GM12878 (cell line): ENCODE results near the gene CPLX1. TPM values are rescaled to one million over a fixed set of nuclear protein-coding genes. Genes with fewer than 3 reads are reported as not detected.

ENCODE experiments used
- ATAC-seq: fragments of 200-7000 bp; cut with Tn5 transposase; 3 replicates; pipeline ENCODE4 v1.9.1; 2020; ENCODE audit warnings: mild to moderate bottlenecking, moderate library complexity
- BruUV-seq: library from RNA; stranded (reverse); fragments of 400-500 nt; replicated peaks from 2 replicates; lab custom pipeline; 2021; lab: Mats Ljungman, UMichigan
- CTCF ChIA-PET: fragments of 300-600 bp; sonication (Branson Sonifier 250); formaldehyde crosslinking; extraction: SDS; loops from one replicate; lab custom pipeline; 2021; ENCODE audit warnings: inconsistent platforms; lab: Yijun Ruan, JAX
- POLR2A ChIA-PET: fragments of 350-600 bp; formaldehyde crosslinking; extraction: SDS; loops from one replicate; lab custom pipeline; 2021; ENCODE audit warnings: inconsistent platforms; lab: Charles Lee
- RAD21 ChIA-PET: fragments of 300-600 bp; sonication (Branson Sonifier 250); formaldehyde crosslinking; loops from one replicate; lab custom pipeline; 2023; ENCODE audit warnings: antibody characterized with exemption; ENCODE audit not compliant: unreplicated experiment; lab: Charles Lee
- SMC1A ChIA-PET: fragments of 300-600 bp; sonication (Branson Sonifier 250); formaldehyde crosslinking; loops from one replicate; lab custom pipeline; 2023; ENCODE audit not compliant: unreplicated experiment, uncharacterized antibody; lab: Charles Lee
- DNase-seq: peaks from one replicate; pipeline ENCODE4 v3.0.0-alpha.2; 2011; ENCODE audit warnings: low read depth, low spot score
- FAIRE-seq: peaks from 3 replicates; lab custom pipeline; 2011; peaks lifted over from hg19 to GRCh38; lab: Jason Lieb, UNC
- H2AFZ ChIP-seq: 2 replicates; pipeline ENCODE4 v1.6.0; 2011; ENCODE audit warnings: low read depth, low read length, control low read depth; ENCODE audit not compliant: control insufficient read depth
- H3K27ac ChIP-seq: 2 replicates; pipeline ENCODE4 v1.5.1; 2011; ENCODE audit warnings: control low read depth; ENCODE audit not compliant: control insufficient read depth, insufficient read depth
- H3K27me3 ChIP-seq, 2 experiments: replicated peaks in 1 of 2; 2 replicates each; pipeline versions ENCODE4 v1.6.0 to v1.6.1; 2011; ENCODE audit warnings: low read length in 1 of 2; ENCODE audit not compliant: control insufficient read depth in 2 of 2, insufficient read depth in 2 of 2
- H3K36me3 ChIP-seq, 2 experiments: 2 replicates each; pipeline ENCODE4 v1.5.1; 2011; ENCODE audit warnings: low read length in 1 of 2; ENCODE audit not compliant: control insufficient read depth in 2 of 2, insufficient read depth in 2 of 2
- H3K4me1 ChIP-seq: 2 replicates; pipeline ENCODE4 v1.6.1; 2011; ENCODE audit warnings: mild to moderate bottlenecking, low read length, moderate library complexity, mixed read lengths; ENCODE audit not compliant: control insufficient read depth, insufficient read depth
- H3K4me2 ChIP-seq: 2 replicates; pipeline ENCODE4 v1.6.0; 2011; ENCODE audit warnings: control low read depth; ENCODE audit not compliant: control insufficient read depth, insufficient read depth
- H3K4me3 ChIP-seq: fragments of 200-600 bp; sonication (generic); 2 replicates; pipeline ENCODE4 v1.5.1; 2016
- H3K79me2 ChIP-seq: 2 replicates; pipeline ENCODE4 v1.6.0; 2011; ENCODE audit warnings: low read length; ENCODE audit not compliant: control insufficient read depth, insufficient read depth
- H3K9ac ChIP-seq: 2 replicates; pipeline ENCODE4 v1.8.0; 2011; ENCODE audit warnings: low read length, control low read depth, mixed read lengths; ENCODE audit not compliant: control insufficient read depth, insufficient read depth
- H3K9me3 ChIP-seq: replicated peaks from 3 replicates; pipeline ENCODE4 v1.5.1; 2011; ENCODE audit warnings: mild to moderate bottlenecking, low read length; ENCODE audit not compliant: control insufficient read depth, insufficient read depth
- H4K20me1 ChIP-seq: 2 replicates; pipeline ENCODE4 v1.6.0; 2011; ENCODE audit not compliant: control insufficient read depth, insufficient read depth
- ETV6 ChIP-seq, 2 experiments: fragments of 450-650 bp in 1 of 2; IDR thresholded peaks in 1 of 2; conservative IDR thresholded peaks in 1 of 2; 2 replicates each; pipeline ENCODE4 v1.6.1; 2014; ENCODE audit warnings: antibody characterized with exemption in 1 of 2, borderline replicate concordance in 1 of 2, low read depth in 1 of 2, mild to moderate bottlenecking in 1 of 2, moderate library complexity in 1 of 2
- TAF1 ChIP-seq: IDR thresholded peaks from 2 replicates; pipeline ENCODE4 v1.6.1; 2011; ENCODE audit warnings: mild to moderate bottlenecking, low read depth, low read length, borderline replicate concordance
- WGBS: methylation state at CpG from one replicate; pipeline ENCODE4 v1.1.6; 2016; ENCODE audit warnings: low lambda C conversion rate; ENCODE audit not compliant: insufficient replicate concordance, insufficient coverage; ENCODE audit errors: missing lambda C conversion rate; 5-methylcytosine and 5-hydroxymethylcytosine counted together
- in situ Hi-C: fragments of 300-500 bp; cut with MboI; formaldehyde crosslinking; loops from 9 replicates; pipeline ENCODE4 v1.14.3; 2018; ENCODE audit warnings: mixed read lengths
- intact Hi-C: fragments of 100-400 bp; cut with micrococcal nuclease; formaldehyde crosslinking; loops from one replicate; pipeline ENCODE4 v1.14.2; 2022; ENCODE audit not compliant: unreplicated experiment
- polyA plus RNA-seq, 11 experiments: library from polyadenylated mRNA; depleted of rRNA in 4 of 11; unstranded in 6 of 11; stranded (reverse) in 5 of 11; fragments of >200 nt; fragmentation: Nextera tagmentation in 4 of 11; fragmentation: Illumina TruSeq in 1 of 11; extraction: Ambion mirVana in 4 of 11; extraction: Trizol in 1 of 11; gene quantifications; 1 replicate in 1 of 11; 2 replicates in 10 of 11; pipeline versions ENCODE4 v1.2.1 to v1.2.3, GENCODE V29; 2011 to 2016; ENCODE audit warnings: inconsistent platforms in 2 of 11, missing spikeins in 2 of 11, low read depth in 1 of 11
- total RNA-seq, 4 experiments: library from RNA; depleted of rRNA in 3 of 4; stranded (reverse); fragments of >200 nt in 3 of 4; fragmentation: Illumina TruSeq in 1 of 4; extraction: Trizol in 1 of 4; gene quantifications; 2 replicates each; pipeline versions ENCODE4 v1.2.1 to v1.2.3, GENCODE V29; 2013 to 2021
- TF ChIP-seq, protein P1 (sequence below): fragments of 150-350 bp; IDR thresholded peaks from 2 replicates; pipeline ENCODE4 v1.6.1; 2016; ENCODE audit warnings: low read depth, low read length

CPLX1 gene
- total and polyA plus RNA-seq, 10 of the 15 experiments (the other 5 are each of a cell fraction or from before 2014, with no cell fraction given): 0.04 to 1.2 (median 0.13) TPM; not detected in 5

DNA sequence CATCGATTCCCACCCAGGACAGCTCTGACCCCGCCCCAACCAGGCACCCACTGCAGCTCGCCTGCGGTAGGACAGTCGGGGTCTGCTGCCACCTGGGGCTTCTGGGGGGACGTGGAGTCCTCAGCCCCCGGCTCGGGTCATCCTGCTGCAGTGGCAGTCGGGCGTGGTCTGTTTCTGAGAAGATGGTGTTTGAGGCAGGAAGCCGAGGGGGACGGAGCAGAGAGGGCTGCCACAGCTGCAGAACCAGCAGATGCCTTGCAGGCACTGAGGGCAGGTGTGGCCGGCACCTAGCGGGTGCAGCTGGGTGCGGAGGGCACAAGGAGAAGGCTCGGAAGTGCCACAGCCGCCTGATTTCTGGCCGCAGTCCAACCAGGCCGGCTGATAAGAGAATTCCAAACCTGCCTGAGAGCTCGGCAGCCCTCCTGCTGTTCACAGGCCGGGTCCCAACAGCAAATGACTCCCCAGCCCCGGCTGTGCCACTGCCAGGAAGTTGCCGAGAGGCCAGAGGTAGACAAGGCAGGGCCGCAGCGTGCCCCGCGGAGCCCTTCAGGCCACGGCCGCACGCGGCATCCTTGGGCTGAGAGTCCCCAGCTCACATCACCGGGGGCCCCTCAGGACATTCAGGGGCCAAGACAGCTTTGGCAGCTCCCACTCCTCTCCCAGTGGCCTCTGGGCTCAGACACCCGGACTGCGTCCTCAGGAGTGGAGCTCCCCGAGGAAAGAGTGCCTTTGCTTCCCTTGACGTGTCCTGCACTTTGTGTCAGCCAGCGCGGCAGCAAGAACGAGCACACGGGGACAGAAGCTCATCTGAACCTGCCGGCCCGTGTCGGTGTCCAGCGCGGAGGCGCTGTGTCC is 9.4 kb upstream of the CPLX1 start:
- 81% methylated on average over 45 of the region's 46 CpGs for WGBS
- TF ChIP-seq, protein P1, sequence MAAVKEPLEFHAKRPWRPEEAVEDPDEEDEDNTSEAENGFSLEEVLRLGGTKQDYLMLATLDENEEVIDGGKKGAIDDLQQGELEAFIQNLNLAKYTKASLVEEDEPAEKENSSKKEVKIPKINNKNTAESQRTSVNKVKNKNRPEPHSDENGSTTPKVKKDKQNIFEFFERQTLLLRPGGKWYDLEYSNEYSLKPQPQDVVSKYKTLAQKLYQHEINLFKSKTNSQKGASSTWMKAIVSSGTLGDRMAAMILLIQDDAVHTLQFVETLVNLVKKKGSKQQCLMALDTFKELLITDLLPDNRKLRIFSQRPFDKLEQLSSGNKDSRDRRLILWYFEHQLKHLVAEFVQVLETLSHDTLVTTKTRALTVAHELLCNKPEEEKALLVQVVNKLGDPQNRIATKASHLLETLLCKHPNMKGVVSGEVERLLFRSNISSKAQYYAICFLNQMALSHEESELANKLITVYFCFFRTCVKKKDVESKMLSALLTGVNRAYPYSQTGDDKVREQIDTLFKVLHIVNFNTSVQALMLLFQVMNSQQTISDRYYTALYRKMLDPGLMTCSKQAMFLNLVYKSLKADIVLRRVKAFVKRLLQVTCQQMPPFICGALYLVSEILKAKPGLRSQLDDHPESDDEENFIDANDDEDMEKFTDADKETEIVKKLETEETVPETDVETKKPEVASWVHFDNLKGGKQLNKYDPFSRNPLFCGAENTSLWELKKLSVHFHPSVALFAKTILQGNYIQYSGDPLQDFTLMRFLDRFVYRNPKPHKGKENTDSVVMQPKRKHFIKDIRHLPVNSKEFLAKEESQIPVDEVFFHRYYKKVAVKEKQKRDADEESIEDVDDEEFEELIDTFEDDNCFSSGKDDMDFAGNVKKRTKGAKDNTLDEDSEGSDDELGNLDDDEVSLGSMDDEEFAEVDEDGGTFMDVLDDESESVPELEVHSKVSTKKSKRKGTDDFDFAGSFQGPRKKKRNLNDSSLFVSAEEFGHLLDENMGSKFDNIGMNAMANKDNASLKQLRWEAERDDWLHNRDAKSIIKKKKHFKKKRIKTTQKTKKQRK: no peak
- TF ChIP-seq ETV6 (conservative IDR thresholded peaks at IDR 0.05 in 1 of 2, IDR thresholded peaks at IDR 0.05 in 1 of 2; ENCODE audit: borderline replicate concordance in 1 of 2, low read depth in 1 of 2) (no peak), TAF1 (no peak)
- H3K9me3 ChIP-seq: peaks cover 5% of the 10 kb centered on the region; the same call in 2 of the 3 replicates
- H4K20me1 ChIP-seq: no peaks in the 10 kb centered on the region
- no peak overlapping the region for H3K9ac ChIP-seq
- POLR2A ChIA-PET: no interaction called here
- ATAC-seq (no peak), DNase-seq (no peak), FAIRE-seq (no peak)
- CTCF ChIA-PET: no interaction called here
- no peak overlapping the region for H3K4me2 ChIP-seq
- no peaks in the 10 kb centered on the region for H3K36me3 ChIP-seq
- no peaks in the 10 kb centered on the region for H3K79me2 ChIP-seq
- no peak overlapping the region for H3K4me3 ChIP-seq
- intact Hi-C loops: no loop called here
- no peaks in the 10 kb centered on the region for H3K4me1 ChIP-seq
- no TSS peak for BruUV-seq
- no peak overlapping the region for H3K27ac ChIP-seq
- SMC1A ChIA-PET: no interaction called here
- no peaks in the 10 kb centered on the region for H3K27me3 ChIP-seq
- in situ Hi-C loops: no loop called here
- RAD21 ChIA-PET: no interaction called here
- H2AFZ ChIP-seq: no peak overlapping the region
